CD14-positive monocyte (primary cell): ENCODE measurements around the gene EEF1A1. TPM values are rescaled to one million over a fixed set of nuclear protein-coding genes. Genes with fewer than 3 reads are reported as not detected.
A peak's percentile ranks its signal among the peaks of the same experiment; 100 is the strongest.

Source experiments
- DNase-seq, 3 donors: peaks; one replicate each; pipeline ENCODE4 v3.0.0-alpha.2; 2011 to 2022
- H2AFZ ChIP-seq: 2 replicates; pipeline ENCODE4 v1.6.0; 2012; ENCODE audit warnings: mild to moderate bottlenecking, low read depth, low read length, inconsistent platforms; ENCODE audit not compliant: insufficient read depth, poor library complexity, severe bottlenecking
- H3K27ac ChIP-seq, 2 donors: 1 replicate in 1 of 2; 2 replicates in 1 of 2; pipeline ENCODE4 v1.5.1; 2012 to 2013; ENCODE audit warnings: low read length in 2 of 2, control low read depth in 1 of 2, inconsistent platforms in 1 of 2, low read depth in 1 of 2, mild to moderate bottlenecking in 1 of 2
- H3K27me3 ChIP-seq, 2 donors: one replicate each; pipeline versions ENCODE4 v1.6.0 to v1.6.1; 2011 to 2013; ENCODE audit warnings: low read length in 2 of 2; ENCODE audit not compliant: control insufficient read depth in 2 of 2, insufficient read depth in 2 of 2
- H3K36me3 ChIP-seq, 2 donors: replicated peaks in 1 of 2; 1 replicate in 1 of 2; 2 replicates in 1 of 2; pipeline versions ENCODE4 v1.5.1 to v1.6.1; 2012 to 2013; ENCODE audit warnings: low read length in 2 of 2, control low read depth in 1 of 2, inconsistent platforms in 1 of 2, mild to moderate bottlenecking in 1 of 2; ENCODE audit not compliant: insufficient read depth in 2 of 2, control insufficient read depth in 1 of 2
- H3K4me1 ChIP-seq, 2 donors: 1 replicate in 1 of 2; 2 replicates in 1 of 2; pipeline versions ENCODE4 v1.5.1 to v1.6.1; 2012 to 2013; ENCODE audit warnings: low read length in 2 of 2, control low read depth in 1 of 2, inconsistent platforms in 1 of 2, mild to moderate bottlenecking in 1 of 2, moderate library complexity in 1 of 2; ENCODE audit not compliant: insufficient read depth in 2 of 2, control insufficient read depth in 1 of 2
- H3K4me2 ChIP-seq: replicated peaks from 2 replicates; pipeline ENCODE3; 2012; ENCODE audit warnings: low read length, moderate library complexity, mild to moderate bottlenecking; ENCODE audit not compliant: poor library complexity, severe bottlenecking; ENCODE audit errors: extremely low read depth
- H3K4me3 ChIP-seq, 3 experiments: fragments of 200-600 bp in 1 of 3; sonication (generic) in 1 of 3; replicated peaks in 1 of 3; 1 replicate in 2 of 3; 2 replicates in 1 of 3; pipeline ENCODE4 v1.5.1; 2011 to 2013; ENCODE audit warnings: low read length in 3 of 3, mild to moderate bottlenecking in 3 of 3, control low read depth in 2 of 3, low read depth in 2 of 3, inconsistent platforms in 1 of 3, moderate library complexity in 1 of 3
- H3K79me2 ChIP-seq: 2 replicates; pipeline ENCODE4 v1.6.0; 2012; ENCODE audit warnings: mild to moderate bottlenecking, control low read depth, inconsistent platforms, low read length, moderate library complexity; ENCODE audit not compliant: insufficient read depth
- H3K9ac ChIP-seq: 2 replicates; pipeline ENCODE4 v1.6.0; 2017; ENCODE audit warnings: low read length, mild to moderate bottlenecking; ENCODE audit not compliant: insufficient read depth, poor library complexity, severe bottlenecking
- H3K9me3 ChIP-seq, 2 donors: replicated peaks in 1 of 2; 1 replicate in 1 of 2; 2 replicates in 1 of 2; pipeline versions ENCODE4 v1.5.1 to v1.6.1; 2012 to 2013; ENCODE audit warnings: low read length in 2 of 2, control low read depth in 1 of 2; ENCODE audit not compliant: control insufficient read depth in 1 of 2, insufficient read depth in 1 of 2
- H4K20me1 ChIP-seq: 2 replicates; pipeline ENCODE4 v1.6.0; 2012; ENCODE audit warnings: mild to moderate bottlenecking, low read length, control low read depth, moderate library complexity; ENCODE audit not compliant: insufficient read depth
- H3K27ac Mint-ChIP-seq, 7 donors: one replicate each; pipeline ENCODE4 v1.8.0; 2020; ENCODE audit warnings: mild to moderate bottlenecking in 7 of 7, mixed read lengths in 7 of 7, moderate library complexity in 6 of 7, inconsistent platforms in 2 of 7
- H3K27me3 Mint-ChIP-seq, 3 donors: one replicate each; pipeline ENCODE4 v1.8.0; 2021 to 2022; ENCODE audit warnings: low read depth in 3 of 3, mild to moderate bottlenecking in 3 of 3, mixed read lengths in 3 of 3, moderate library complexity in 3 of 3, inconsistent platforms in 1 of 3
- H3K36me3 Mint-ChIP-seq, 2 donors: one replicate each; pipeline ENCODE4 v1.8.0; 2020; ENCODE audit warnings: mixed read lengths in 2 of 2, inconsistent platforms in 1 of 2, mild to moderate bottlenecking in 1 of 2
- H3K4me1 Mint-ChIP-seq: one replicate; pipeline ENCODE4 v1.8.0; 2020; ENCODE audit warnings: mild to moderate bottlenecking, mixed read lengths
- H3K4me3 Mint-ChIP-seq, 2 donors: one replicate each; pipeline ENCODE4 v1.8.0; 2020; ENCODE audit warnings: mild to moderate bottlenecking in 2 of 2, mixed read lengths in 2 of 2, moderate library complexity in 1 of 2
- H3K9me3 Mint-ChIP-seq, 7 donors: one replicate each; pipeline ENCODE4 v1.8.0; 2020 to 2022; ENCODE audit warnings: mixed read lengths in 7 of 7, mild to moderate bottlenecking in 6 of 7, moderate library complexity in 6 of 7, inconsistent platforms in 2 of 7
- CTCF ChIP-seq: fragments of 200-600 bp; IDR thresholded peaks from one replicate; pipeline ENCODE4 v1.8.0; 2022; ENCODE audit warnings: antibody characterized with exemption, mild to moderate bottlenecking
- WGBS: methylation state at CpG from one replicate; pipeline ENCODE4 v1.1.5; 2013; ENCODE audit warnings: missing lambda C conversion rate; ENCODE audit not compliant: insufficient coverage; 5-methylcytosine and 5-hydroxymethylcytosine counted together
- intact Hi-C, 2 donors: fragments of 100-400 bp; cut with micrococcal nuclease; formaldehyde crosslinking; loops; one replicate each; pipeline versions ENCODE4 v1.15.0 to v1.15.1; 2023
- polyA plus RNA-seq, 3 donors: library from polyadenylated mRNA; depleted of rRNA in 1 of 3; unstranded in 2 of 3; stranded (reverse) in 1 of 3; fragments of 300-500 nt in 2 of 3; fragments of >200 nt in 1 of 3; fragmentation: Illumina TruSeq in 2 of 3; gene quantifications; 1 replicate in 2 of 3; 2 replicates in 1 of 3; pipeline ENCODE4 v1.2.3, GENCODE V29; 2012 to 2021

EEF1A1 gene
- polyA plus RNA-seq, 3 donors: 5,292 to 7,368 (median 5,586) TPM

- peaks cover 6% of the 10 kb centered on the region for H3K4me1 Mint-ChIP-seq
- H3K36me3 Mint-ChIP-seq: no peaks in the 10 kb centered on the region
- no peak overlapping the region for H3K27ac Mint-ChIP-seq
- no peaks in the 10 kb centered on the region for H4K20me1 ChIP-seq
- no peaks in the 10 kb centered on the region for H3K9me3 Mint-ChIP-seq
- H3K9ac ChIP-seq: no peak overlapping the region
- intact Hi-C loops: no loop called here
- H3K36me3 ChIP-seq: no peaks in the 10 kb centered on the region
- TF ChIP-seq CTCF: no peak
- H3K27ac ChIP-seq: no peak overlapping the region
- H3K4me1 ChIP-seq: peaks cover 5 to 6% of the 10 kb centered on the region in 2 donors
- no peaks in the 10 kb centered on the region for H3K27me3 ChIP-seq
- H3K4me3 Mint-ChIP-seq: no peak overlapping the region
- no peak for DNase-seq
- peaks cover 1 to 5% (median 3%) of the 10 kb centered on the region in 3 donors for H3K27me3 Mint-ChIP-seq
- no peaks in the 10 kb centered on the region for H3K79me2 ChIP-seq
- H2AFZ ChIP-seq: no peak overlapping the region
- no peak overlapping the region for H3K4me2 ChIP-seq
- no peak overlapping the region for H3K4me3 ChIP-seq
- no peaks in the 10 kb centered on the region for H3K9me3 ChIP-seq
- WGBS: 80% methylated on average over 2 of the region's 7 CpGs
These were observed 8.1 kb upstream of the EEF1A1 start for GRCh38 chr6:73528897-73529296.

GRCh38 chr6:73525546-73526330 is 4.9 kb upstream of the EEF1A1 start:
- Mint-ChIP-seq H3K9me3 (no peaks in the 10 kb centered on the region), H3K27ac (peak overlapping the region in 1 of 7 donors; percentile 12), H3K4me3 (no peak overlapping the region), H3K4me1 (peaks cover 18% of the 10 kb centered on the region), H3K27me3 (peaks cover 0 to 3% (median 1%) of the 10 kb centered on the region in 3 donors), H3K36me3 (no peaks in the 10 kb centered on the region)
- Histone ChIP-seq H3K27ac (no peak overlapping the region), H2AFZ (no peak overlapping the region), H3K27me3 (no peaks in the 10 kb centered on the region), H3K9me3 (no peaks in the 10 kb centered on the region), H3K4me3 (no peak overlapping the region), H3K36me3 (no peaks in the 10 kb centered on the region), H4K20me1 (peaks cover 1% of the 10 kb centered on the region), H3K4me2 (no peak overlapping the region), H3K9ac (no peak overlapping the region), H3K4me1 (peaks cover 20 to 24% of the 10 kb centered on the region in 2 donors), H3K79me2 (peaks cover 18% of the 10 kb centered on the region)
- intact Hi-C loops: no loop called here
- 100% methylated on average over 1 of the region's 3 CpGs for WGBS
- no peak for DNase-seq
- no peak for TF ChIP-seq CTCF
